NCI-H128 (cell line): Measurements from ENCODE around the gene CFAP90.

Experiments
- DNase-seq: peaks from one replicate; lab custom pipeline; 2025; ENCODE audit not compliant: unreplicated experiment; lab: John Stamatoyannopoulos, UW

The CFAP90 gene

DNA sequence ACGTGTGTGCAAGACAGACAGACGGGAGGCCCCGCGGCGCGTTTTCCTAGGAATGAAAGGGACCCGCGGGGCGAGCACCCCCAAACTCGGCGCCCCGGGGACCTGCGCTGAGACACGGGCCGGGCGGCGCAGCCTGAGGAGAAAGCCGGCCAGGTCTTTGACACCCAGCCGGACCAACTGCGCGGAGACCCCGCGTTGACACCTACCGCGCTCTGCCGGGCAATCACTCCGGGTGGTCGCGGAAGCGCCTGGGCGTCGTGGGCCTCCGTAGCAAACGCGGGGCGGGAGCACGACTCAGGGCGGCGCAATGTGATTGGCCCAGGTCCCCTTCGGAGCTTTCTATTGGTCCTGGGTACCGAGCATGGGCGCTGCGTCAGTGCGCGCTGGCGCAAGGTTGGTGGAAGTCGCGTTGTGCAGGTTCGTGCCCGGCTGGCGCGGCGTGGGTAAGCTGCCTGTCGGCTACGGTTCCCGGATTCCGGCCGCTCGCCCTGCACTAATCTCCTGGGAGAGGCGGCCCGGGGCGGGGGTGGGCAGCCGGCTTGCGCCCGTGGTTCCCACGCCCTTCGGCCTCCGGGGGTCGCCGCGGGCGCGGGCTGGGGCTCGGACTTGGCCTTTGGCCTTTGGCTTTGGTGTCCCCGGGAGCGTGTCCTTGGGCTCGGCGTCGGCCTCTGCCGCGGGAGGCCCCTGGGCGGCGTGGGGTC, 18.0 kb upstream of the CFAP90 start, which contains the start of the genes FASTKD3 and MTRR:
FASTKD3 (minus strand) TSS at position 259 of the 701 bp plus-strand sequence. CDS start 948 bp downstream, outside the sequence.
MTRR (plus strand) TSS at position 376 of the 701 bp plus-strand sequence. CDS start 1,647 bp downstream, outside the sequence.
- peak; percentile 91 for DNase-seq

DNA sequence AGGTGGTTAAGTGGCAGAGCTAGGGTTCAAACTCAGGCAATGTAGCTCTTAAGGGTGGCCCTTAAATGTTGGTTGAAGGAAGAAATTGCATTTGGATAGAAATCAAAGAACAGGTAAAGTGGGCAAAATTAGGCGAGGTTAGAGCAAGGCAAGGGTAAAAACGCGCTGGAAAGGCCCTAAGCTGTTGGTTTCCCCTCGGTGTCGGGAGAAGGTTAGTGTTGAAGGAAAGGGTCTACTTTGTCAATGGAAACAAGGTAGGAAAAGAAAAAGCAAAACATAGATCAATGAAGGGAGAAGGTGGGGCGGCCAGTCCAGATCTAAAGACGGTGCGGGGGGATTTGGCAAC, 17.5 kb upstream of the CFAP90 start:
- DNase-seq = no peak

GRCh38 chr5:7867260-7867659, 16.3 kb upstream of the CFAP90 start:
- no peak for DNase-seq

DNA sequence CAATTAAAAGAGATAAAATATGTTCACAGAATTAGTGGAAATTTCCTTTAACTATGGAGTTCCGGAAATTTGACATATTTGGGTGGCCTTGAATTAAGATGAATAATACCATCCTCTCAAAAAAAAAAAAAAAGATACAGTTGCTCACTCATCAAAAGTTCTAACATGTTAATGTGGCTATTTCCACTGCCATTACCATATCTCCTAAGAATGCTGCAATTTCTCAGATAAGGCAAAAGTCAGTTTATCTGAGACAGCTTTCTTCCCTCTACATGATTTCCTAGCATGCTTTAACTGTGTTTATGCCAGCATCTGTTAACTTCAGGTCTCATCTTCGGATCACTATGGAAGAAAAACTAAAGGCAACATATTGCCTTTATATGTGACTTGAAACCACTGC, 15.3 kb upstream of the CFAP90 start:
- no peak for DNase-seq

DNA sequence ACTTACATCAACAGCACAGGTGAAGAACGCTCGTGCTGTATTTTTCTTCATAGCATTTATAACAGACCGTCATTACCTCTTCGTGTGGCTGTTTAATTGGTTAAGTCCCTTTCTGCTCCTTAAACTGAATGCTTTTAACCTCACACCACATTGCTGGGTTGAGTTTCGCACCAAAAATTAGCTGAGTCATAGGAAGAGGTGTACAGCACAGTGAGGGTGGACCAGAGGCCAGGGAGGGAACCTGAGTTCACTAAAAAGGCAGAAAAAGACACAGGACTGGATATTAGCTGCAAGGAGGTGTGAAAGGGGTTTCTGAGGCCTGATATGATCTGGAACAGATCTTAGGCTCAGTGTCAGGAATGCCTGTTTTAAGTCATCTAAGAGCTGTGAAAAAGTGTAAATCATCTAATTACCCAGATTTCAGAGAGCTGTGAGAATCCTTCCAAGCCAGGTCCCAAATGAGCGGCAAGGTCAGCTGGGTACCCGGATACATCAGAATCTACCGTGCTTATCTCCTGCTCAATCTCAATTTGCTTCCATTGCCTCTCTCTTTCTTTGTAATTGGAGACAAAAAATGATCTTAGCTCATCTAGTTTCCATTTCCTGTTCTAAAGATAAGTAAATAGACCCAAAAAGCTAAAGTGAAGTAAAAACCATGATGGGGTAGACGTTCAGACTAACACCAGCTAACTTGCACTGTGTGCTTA, 7.1 kb upstream of the CFAP90 start:
- no peak for DNase-seq

GRCh38 chr5:7857361-7857760, 6.4 kb upstream of the CFAP90 start:
- DNase-seq = no peak

DNA sequence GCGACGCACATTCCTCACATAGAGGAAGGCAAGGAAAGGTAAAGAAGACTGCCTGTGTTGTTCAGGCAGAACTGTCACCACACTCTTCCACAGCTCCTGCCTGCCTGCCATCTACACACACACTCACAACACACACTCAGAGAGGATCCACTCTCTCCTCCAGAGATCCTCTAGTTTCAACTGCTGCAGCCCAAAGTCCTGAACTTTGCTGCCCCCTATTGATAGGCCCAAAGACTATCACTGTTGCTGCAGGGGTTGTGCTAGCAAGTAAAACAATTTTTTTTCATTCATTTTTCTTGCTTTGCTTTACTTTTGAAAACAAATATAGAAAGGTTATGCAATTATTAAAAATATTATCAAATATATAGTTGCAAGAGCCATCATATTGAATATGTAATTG, 5.9 kb upstream of the CFAP90 start:
- DNase-seq = peak; percentile 69

DNA sequence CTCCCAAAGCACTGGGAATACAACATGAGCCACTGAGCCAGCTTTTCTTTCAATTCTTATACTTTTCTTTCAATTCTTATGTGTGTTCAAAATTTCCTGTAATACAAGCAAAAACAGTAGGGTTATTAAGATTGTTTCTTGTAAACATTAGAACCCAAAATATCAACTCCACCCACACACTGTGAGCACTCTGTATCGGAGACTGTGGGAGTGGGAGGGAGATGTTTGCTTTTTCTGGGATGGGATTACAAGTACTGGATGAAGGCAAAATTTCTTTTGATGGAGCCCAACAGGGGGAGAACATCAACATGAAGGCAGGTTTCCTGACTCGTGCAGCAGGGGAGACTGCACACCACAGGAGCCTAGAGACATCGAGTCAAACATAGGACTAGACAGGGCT, 4.7 kb upstream of the CFAP90 start:
- no peak for DNase-seq

DNA sequence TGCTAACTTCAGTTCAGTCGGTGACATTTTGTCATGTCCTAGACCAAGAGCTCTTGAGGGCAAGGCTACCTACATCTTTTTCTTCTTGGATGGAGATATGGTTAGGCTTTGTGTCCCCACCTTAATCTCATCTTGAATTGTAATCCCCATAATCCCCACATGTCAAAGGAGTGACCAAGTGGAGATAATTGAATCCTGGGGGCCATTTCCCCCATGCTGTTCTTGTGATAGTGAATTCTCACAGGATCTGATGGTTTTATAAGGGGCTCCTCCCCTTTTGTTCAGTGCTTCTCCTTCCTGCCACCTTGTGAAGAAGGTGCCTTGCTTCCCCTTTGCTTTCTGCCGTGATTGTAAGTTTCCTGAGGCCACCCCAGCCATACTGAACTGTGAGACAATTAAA, 2.1 kb upstream of the CFAP90 start:
- DNase-seq = no peak

DNA sequence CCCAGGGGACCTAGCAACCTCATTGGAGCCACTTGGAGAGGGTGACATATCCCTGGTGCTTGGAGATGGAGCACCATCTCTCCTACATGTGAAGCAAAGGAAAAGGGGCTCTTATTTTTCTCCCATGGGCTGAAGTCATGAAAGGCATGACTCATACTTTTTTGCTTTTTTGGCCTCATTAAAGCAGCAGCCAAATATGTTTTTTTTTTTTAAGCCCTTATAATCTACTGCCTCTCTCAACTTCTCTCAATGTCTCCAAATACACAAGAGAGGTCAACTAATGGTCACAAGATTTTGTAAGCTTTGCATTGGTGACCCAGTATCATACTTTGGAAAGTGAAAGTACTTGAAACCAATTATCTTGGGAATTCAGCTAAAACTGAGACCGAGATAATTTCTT, 1.6 kb upstream of the CFAP90 start:
- DNase-seq = no peak

GRCh38 chr5:7851617-7852289, 820 bp upstream of the CFAP90 start:
- no peak for DNase-seq

- DNase-seq = no peak
These were observed 283 bp upstream of the CFAP90 start for GRCh38 chr5:7851240-7851592.

- peak; percentile 31 for DNase-seq
These were observed 1.1 kb downstream of the CFAP90 start for GRCh38 chr5:7849681-7850394.

- DNase-seq = no peak
These were observed 2.6 kb downstream of the CFAP90 start for GRCh38 chr5:7848296-7848695.

GRCh38 chr5:7846327-7846726, 4.6 kb downstream of the CFAP90 start:
- DNase-seq = no peak

DNA sequence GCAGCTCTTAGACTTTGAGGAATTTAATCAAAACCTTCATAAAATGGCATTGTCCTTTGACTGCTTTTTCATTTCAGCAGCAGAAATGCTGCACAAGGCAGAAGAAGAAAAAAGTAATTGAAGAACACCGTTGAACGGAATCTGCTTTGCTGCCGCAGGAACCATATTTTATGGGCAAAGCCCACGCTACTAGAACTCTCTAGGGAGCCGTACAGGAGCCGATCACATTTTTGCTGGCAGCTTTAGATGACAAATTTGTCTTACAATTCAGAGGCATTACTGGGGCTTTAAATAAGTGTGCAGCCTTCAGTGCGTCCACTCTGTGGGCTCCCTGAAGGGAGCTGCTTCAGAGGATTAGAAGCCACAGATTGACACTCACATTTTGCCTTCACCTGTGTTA, 5.4 kb downstream of the CFAP90 start:
- DNase-seq = no peak

DNA sequence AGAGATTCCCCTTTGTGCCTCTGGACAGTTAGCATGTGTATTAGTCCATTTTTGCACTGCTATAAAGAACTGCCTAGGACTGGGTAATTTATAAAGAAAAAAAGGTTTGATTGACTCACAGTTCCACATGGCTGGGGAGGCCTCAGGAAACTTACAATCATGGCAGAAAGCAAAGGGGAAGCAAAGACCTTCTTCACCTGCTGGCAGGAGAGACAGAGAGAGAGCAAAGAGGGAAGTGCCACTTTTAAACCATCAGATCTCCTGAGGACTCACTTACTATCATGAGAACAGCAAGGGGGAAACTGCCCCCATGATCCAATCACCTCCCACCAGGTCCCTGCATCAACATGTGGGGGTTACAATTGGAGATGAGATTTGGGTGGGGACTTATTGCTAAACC, 6.0 kb downstream of the CFAP90 start:
- no peak for DNase-seq

- no peak for DNase-seq
These were observed 8.4 kb downstream of the CFAP90 start for GRCh38 chr5:7842531-7842930.

DNA sequence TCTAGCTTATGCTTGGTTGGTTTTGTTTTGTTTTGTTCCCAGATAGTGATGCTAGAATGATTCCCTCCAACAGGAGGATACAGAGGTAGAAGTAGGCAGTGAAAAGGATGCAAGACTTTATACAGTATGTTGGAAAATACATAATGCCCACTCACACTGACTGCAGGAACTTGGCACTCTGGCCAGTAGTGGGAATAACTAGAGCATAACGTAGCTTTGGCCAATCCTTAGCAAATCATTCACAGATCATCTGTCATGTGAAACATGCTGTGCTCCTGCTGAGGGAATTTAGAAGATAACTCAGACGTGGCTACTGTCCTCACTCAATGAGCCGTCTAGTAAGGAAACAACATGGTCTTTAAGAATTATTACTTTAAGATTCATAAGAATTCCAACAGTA, 13.5 kb downstream of the CFAP90 start:
- no peak for DNase-seq

GRCh38 chr5:7834982-7835381, 16.0 kb downstream of the CFAP90 start:
- DNase-seq = no peak

GRCh38 chr5:7828269-7828668, 22.7 kb downstream of the CFAP90 start:
- no peak for DNase-seq

GRCh38 chr5:7827610-7828009, 23.3 kb downstream of the CFAP90 start:
- DNase-seq = no peak
